ENCODE data around the gene FOXP3. TPM values are rescaled to one million over a fixed set of nuclear protein-coding genes. Genes with fewer than 3 reads are reported as not detected.
A peak's percentile ranks its signal among the peaks of the same experiment; 100 is the strongest.

Gene FOXP3
- total and polyA plus RNA-seq, 5 donors, result 0.05 to 0.28 (median 0.09) TPM; not detected in 2

DNA sequence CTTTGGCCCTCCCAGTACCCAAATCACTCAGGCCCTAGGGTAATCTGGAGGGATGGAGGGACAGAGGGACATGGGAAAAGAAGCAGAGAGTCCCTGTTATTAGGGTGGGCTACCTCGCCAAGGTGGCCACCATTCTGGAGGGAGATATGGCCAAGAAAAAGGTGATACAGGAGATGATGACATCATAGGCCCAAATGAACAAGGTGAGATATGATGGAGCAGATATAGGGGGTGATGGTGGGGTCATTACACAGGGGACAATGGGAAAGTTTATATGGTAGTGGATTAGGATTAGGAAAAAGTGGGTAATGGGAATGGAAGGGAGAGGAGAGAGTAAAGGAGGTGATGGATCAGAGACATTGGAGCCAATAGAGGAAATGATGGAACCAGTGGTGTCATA is 51.6 kb downstream of the FOXP3 start:
- ATAC-seq, result no peak
- H3K9me3 ChIP-seq (ENCODE audit: control insufficient read depth, low read length), result no peaks in the 10 kb centered on the region
- H3K27ac ChIP-seq (ENCODE audit: low read length), result no peak overlapping the region
- no peak overlapping the region for H3K4me3 ChIP-seq (ENCODE audit: low read length)
- intact Hi-C loops (cut with DNase I), result no loop called here
- H3K4me1 ChIP-seq (ENCODE audit: control insufficient read depth, insufficient read depth, low read length), result no peaks in the 10 kb centered on the region
- WGBS, result 72% methylated on average over 1 of the region's 1 CpG
- no peak for DNase-seq
- no peaks in the 10 kb centered on the region for H3K27me3 ChIP-seq (ENCODE audit: control insufficient read depth, insufficient read depth)

DNA sequence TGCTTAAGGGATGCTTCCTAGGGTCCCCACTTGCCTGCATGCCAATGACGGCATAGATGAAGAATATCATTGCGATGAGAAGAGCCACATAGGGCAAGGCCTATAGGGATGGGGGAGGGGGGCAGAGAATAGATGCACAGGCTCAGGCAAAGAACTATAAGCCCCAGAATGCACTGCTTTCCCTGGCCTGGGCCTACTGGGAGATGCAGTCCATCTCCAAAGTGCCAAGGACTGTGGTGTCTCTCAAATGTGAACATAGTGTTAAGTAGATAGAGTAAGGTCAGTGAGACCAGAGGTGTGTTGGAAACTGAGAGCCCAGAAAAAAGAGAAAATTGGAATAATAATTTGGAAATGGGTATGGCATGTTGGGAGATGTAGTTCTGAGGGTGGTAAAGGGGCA is 52.3 kb downstream of the FOXP3 start:
- intact Hi-C loops (cut with DNase I), result no loop called here
- no peak for DNase-seq
- Histone ChIP-seq H3K27ac (ENCODE audit: low read length) (no peak overlapping the region), H3K9me3 (ENCODE audit: control insufficient read depth, low read length) (no peaks in the 10 kb centered on the region), H3K4me1 (ENCODE audit: control insufficient read depth, insufficient read depth, low read length) (no peaks in the 10 kb centered on the region), H3K27me3 (ENCODE audit: control insufficient read depth, insufficient read depth) (no peaks in the 10 kb centered on the region), H3K4me3 (ENCODE audit: low read length) (no peak overlapping the region)
- WGBS, result 94% methylated on average over 2 of the region's 2 CpGs
- ATAC-seq, result no peak

DNA sequence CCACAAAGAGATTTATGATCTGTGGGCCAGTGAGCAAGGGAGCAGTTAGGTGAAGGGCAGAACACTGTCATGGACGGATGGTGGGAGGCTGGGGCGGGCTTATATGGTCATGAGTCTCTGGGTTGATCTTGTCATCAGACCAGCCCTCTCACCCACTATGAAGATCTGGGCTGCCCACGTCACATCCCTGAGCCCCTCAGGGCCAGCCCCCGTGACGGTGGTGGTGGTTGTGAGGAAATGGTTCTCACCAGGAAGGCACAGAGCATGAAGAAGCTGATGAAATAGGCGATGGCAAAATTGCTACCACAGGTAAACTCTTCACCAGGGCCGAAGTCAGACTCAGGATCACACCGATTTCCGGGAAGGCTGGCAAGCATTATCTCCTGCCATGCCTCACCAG is 53.4 kb downstream of the FOXP3 start:
- no peaks in the 10 kb centered on the region for H3K4me1 ChIP-seq (ENCODE audit: control insufficient read depth, insufficient read depth, low read length)
- intact Hi-C loops (cut with DNase I), result no loop called here
- ATAC-seq (no peak), DNase-seq (no peak)
- no peaks in the 10 kb centered on the region for H3K27me3 ChIP-seq (ENCODE audit: control insufficient read depth, insufficient read depth)
- H3K27ac ChIP-seq (ENCODE audit: low read length), result no peak overlapping the region
- no peaks in the 10 kb centered on the region for H3K9me3 ChIP-seq (ENCODE audit: control insufficient read depth, low read length)
- no peak overlapping the region for H3K4me3 ChIP-seq (ENCODE audit: low read length)
- 86% methylated on average over 9 of the region's 9 CpGs for WGBS

DNA sequence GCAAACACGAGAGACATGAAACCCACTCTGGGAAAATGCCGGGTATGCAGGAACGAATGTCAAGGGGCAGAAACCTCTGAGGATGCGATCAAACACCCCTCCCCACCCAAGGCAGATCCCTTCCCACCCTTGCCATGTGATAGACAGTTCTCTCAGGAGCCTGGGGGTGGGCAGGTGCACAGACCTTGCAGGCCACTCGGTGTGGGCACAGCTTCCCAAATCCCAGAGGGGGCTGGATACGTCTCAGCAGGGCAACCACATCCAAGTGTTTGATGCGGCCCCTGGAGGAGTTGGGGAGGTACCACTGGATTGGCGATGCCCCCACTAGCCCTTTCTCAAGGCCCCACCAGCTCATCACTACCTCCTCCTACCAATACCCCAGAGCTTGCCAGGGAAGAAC is 54.1 kb downstream of the FOXP3 start:
- no peak for ATAC-seq
- Histone ChIP-seq H3K4me1 (ENCODE audit: control insufficient read depth, insufficient read depth, low read length) (no peaks in the 10 kb centered on the region), H3K27me3 (ENCODE audit: control insufficient read depth, insufficient read depth) (no peaks in the 10 kb centered on the region), H3K27ac (ENCODE audit: low read length) (no peak overlapping the region), H3K4me3 (ENCODE audit: low read length) (no peak overlapping the region), H3K9me3 (ENCODE audit: control insufficient read depth, low read length) (no peaks in the 10 kb centered on the region)
- 68% methylated on average over 8 of the region's 8 CpGs for WGBS
- intact Hi-C loops (cut with DNase I), result no loop called here
- DNase-seq, result no peak

DNA sequence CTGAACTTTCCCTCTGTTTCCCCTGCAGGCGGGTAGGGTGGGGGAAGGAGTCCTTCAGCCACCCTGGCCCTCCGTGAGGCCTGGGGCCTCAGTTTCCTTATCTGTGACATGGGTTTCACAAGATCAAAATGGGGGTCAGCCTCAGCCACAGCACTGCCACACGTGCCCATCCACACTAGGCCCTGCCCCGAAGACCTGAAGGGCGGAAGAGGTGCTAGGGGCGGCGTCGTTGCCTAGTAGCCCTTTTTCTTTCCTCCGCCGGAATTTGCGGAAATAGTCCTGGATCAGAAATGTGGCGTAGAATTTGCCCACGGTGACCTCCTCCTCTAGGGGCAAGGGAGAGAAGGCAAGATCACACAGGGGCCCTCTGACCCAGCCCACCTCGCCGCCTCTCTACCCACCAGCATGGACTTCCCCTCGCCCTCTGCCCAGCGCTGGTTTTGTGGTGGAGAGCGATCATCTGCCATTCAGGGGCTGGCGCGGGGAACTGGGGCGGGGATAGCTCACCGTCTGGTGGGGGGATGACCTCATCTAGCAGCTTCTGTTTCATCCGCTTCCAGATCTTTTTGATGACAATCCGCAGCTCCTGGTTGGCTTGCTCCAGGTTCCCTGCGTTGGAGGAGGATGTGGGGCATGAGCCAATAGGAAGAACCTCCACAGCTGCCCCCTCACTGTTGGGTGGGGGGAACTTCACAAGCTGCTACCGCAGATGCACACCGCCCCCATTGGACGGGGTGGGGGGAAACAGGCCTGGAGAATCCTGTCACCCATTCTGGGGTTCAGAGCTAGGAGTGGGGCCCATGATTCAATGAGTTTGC is 54.9 kb downstream of the FOXP3 start:
- no peaks in the 10 kb centered on the region for H3K27me3 ChIP-seq (ENCODE audit: control insufficient read depth, insufficient read depth)
- WGBS, result 26% methylated on average over 28 of the region's 28 CpGs
- H3K4me3 ChIP-seq (ENCODE audit: low read length), result no peak overlapping the region
- no peaks in the 10 kb centered on the region for H3K4me1 ChIP-seq (ENCODE audit: control insufficient read depth, insufficient read depth, low read length)
- intact Hi-C loops (cut with DNase I), result no loop called here
- no peak overlapping the region for H3K27ac ChIP-seq (ENCODE audit: low read length)
- DNase-seq (no peak), ATAC-seq (no peak)
- no peaks in the 10 kb centered on the region for H3K9me3 ChIP-seq (ENCODE audit: control insufficient read depth, low read length)

DNA sequence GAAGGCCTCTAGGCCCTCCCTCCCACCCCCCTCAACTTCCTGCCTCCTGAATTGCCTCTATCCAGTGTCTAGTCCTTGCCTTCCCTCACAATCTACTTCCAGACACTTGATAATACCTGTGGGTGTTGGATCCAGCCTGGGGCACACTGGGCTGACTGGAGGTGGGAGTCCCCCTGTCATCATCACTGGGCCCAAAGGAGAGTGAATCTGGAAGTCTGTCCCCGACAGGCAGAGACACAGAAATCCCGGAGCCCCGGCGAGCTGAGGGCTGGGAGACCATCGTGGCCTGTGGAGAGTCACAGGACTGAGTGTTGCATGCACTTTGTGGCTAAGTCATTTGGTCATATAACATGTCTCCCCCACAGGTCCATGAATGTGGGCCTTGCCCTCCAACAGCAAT is 56.1 kb downstream of the FOXP3 start:
- ATAC-seq (no peak), DNase-seq (no peak)
- intact Hi-C loops (cut with DNase I), result no loop called here
- Histone ChIP-seq H3K9me3 (ENCODE audit: control insufficient read depth, low read length) (no peaks in the 10 kb centered on the region), H3K27me3 (ENCODE audit: control insufficient read depth, insufficient read depth) (no peaks in the 10 kb centered on the region), H3K4me3 (ENCODE audit: low read length) (no peak overlapping the region), H3K27ac (ENCODE audit: low read length) (no peak overlapping the region), H3K4me1 (ENCODE audit: control insufficient read depth, insufficient read depth, low read length) (no peaks in the 10 kb centered on the region)
- WGBS, result 87% methylated on average over 5 of the region's 5 CpGs

DNA sequence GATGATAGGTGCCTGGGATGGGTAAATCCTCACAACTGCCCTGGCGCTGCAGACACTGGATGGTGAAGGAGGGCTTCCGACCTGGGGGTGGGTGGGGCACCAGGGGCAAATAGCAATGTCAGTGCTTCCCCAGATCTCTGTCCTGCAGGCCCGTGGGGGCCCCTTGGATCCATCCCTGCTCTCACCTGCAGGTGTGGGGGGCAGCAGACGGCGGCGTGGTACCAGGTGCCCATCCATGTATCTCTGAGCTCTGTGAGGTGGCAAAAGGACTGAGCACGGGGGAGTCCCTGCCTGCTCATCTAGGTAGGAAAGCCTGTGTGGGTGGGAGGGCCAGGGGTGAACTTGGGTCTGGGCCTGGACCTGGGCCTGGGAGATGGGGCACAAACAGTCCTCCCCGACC is 58.0 kb downstream of the FOXP3 start:
- Histone ChIP-seq H3K27me3 (ENCODE audit: control insufficient read depth, insufficient read depth) (no peaks in the 10 kb centered on the region), H3K27ac (ENCODE audit: low read length) (no peak overlapping the region), H3K4me3 (ENCODE audit: low read length) (no peak overlapping the region), H3K9me3 (ENCODE audit: control insufficient read depth, low read length) (no peaks in the 10 kb centered on the region), H3K4me1 (ENCODE audit: control insufficient read depth, insufficient read depth, low read length) (no peaks in the 10 kb centered on the region)
- intact Hi-C loops (cut with DNase I), result no loop called here
- DNase-seq (no peak), ATAC-seq (no peak)
- 80% methylated on average over 8 of the region's 8 CpGs for WGBS

DNA sequence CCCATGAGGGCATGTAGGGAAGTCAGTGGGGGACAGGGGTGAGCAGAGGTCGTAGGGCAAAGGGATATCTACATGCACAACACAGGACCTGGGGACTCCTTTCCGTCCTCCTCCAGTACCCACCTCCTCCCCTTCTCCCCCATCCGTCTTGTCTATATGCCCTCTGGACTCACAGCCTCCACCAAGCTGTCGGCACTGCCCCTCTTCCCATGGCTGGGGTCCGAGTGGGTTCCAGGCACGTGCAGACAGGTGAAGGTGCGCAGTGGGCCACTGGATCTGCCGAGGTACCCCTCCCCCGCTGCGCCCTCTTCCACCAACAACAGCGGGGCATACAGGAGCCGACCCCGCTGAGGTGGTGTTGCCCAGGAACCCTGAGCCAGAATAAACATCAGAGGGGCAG is 59.1 kb downstream of the FOXP3 start:
- no peak for ATAC-seq
- no peak for DNase-seq
- no peak overlapping the region for H3K27ac ChIP-seq (ENCODE audit: low read length)
- H3K27me3 ChIP-seq (ENCODE audit: control insufficient read depth, insufficient read depth), result no peaks in the 10 kb centered on the region
- intact Hi-C loops (cut with DNase I), result no loop called here
- no peaks in the 10 kb centered on the region for H3K4me1 ChIP-seq (ENCODE audit: control insufficient read depth, insufficient read depth, low read length)
- no peak overlapping the region for H3K4me3 ChIP-seq (ENCODE audit: low read length)
- no peaks in the 10 kb centered on the region for H3K9me3 ChIP-seq (ENCODE audit: control insufficient read depth, low read length)
- 82% methylated on average over 13 of the region's 13 CpGs for WGBS

DNA sequence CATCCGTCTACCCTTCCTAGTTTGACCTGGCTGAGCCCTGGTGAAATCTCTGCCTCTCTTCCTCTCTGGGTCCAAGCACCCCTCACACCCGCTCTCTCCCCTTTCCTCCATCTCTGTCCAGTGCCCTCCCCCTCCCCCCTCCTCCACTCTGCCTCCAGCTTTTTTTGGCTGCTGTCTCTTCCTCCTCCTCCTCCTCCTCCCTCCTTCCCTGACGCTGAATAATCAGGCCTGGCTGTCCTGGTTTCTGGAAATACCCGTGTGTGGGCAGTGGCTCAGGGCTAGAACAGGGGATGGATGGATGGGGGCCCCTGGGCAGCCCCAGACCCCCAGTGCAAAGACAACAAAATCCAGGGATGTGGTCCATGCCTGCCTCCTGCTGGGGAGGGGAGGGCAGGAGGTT is 59.8 kb downstream of the FOXP3 start:
- Histone ChIP-seq H3K4me1 (ENCODE audit: control insufficient read depth, insufficient read depth, low read length) (no peaks in the 10 kb centered on the region), H3K9me3 (ENCODE audit: control insufficient read depth, low read length) (no peaks in the 10 kb centered on the region), H3K27me3 (ENCODE audit: control insufficient read depth, insufficient read depth) (no peaks in the 10 kb centered on the region), H3K27ac (ENCODE audit: low read length) (no peak overlapping the region), H3K4me3 (ENCODE audit: low read length) (no peak overlapping the region)
- intact Hi-C loops (cut with DNase I), result no loop called here
- 36% methylated on average over 4 of the region's 4 CpGs for WGBS
- no peak for ATAC-seq
- no peak for DNase-seq

DNA sequence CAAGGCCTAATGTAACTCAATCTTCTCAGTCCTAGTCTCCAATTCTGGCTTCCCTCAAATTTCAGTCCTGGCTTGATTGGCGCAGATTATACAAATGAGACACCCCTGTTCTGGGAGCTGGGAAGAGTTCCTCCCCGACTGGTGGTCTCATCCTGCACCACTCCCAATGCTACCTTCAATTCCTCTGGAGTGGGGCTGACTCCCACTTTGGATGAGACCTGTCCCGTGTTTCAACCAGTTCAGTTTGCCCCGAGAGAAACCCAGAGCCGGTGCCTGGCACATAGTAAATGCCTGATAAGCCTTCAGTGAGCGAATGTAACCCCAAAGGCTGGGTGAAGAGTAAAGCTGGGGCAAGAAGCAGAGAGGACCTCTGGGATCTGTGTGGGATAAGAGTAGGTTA is 60.5 kb downstream of the FOXP3 start:
- no peak for DNase-seq
- 78% methylated on average over 6 of the region's 6 CpGs for WGBS
- peak overlapping the region; percentile 66 for H3K27ac ChIP-seq (ENCODE audit: low read length)
- H3K9me3 ChIP-seq (ENCODE audit: control insufficient read depth, low read length), result no peaks in the 10 kb centered on the region
- H3K4me1 ChIP-seq (ENCODE audit: control insufficient read depth, insufficient read depth, low read length), result no peaks in the 10 kb centered on the region
- no peak for ATAC-seq
- H3K27me3 ChIP-seq (ENCODE audit: control insufficient read depth, insufficient read depth), result no peaks in the 10 kb centered on the region
- intact Hi-C loops (cut with DNase I), result no loop called here
- H3K4me3 ChIP-seq (ENCODE audit: low read length), result no peak overlapping the region

DNA sequence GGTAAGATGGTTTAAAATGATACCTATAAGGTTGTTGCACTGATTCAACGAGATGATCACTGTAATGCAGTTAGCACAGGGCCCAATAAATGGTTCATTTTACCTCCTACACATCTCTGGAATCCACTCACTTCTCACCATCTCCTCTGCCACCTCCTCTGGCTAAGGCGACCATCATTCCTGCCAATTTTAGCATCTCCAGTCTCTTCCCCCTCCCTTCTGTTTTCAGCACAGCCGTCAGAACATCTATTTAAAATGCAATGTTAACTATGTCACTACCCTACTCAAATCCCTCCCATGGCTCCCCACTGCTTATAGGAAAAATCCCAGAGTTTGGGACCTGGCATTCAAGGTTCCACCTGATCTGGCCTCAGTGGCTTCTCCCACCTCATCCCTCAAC is 61.0 kb downstream of the FOXP3 start:
- H3K9me3 ChIP-seq (ENCODE audit: control insufficient read depth, low read length), result no peaks in the 10 kb centered on the region
- H3K4me1 ChIP-seq (ENCODE audit: control insufficient read depth, insufficient read depth, low read length), result no peaks in the 10 kb centered on the region
- H3K27me3 ChIP-seq (ENCODE audit: control insufficient read depth, insufficient read depth), result no peaks in the 10 kb centered on the region
- intact Hi-C loops (cut with DNase I), result no loop called here
- peak in 1 of 2 donors; percentile 35 for ATAC-seq
- peak overlapping the region; percentile 66 for H3K27ac ChIP-seq (ENCODE audit: low read length)
- no peak for DNase-seq
- H3K4me3 ChIP-seq (ENCODE audit: low read length), result no peak overlapping the region
- 50% methylated on average over 3 of the region's 3 CpGs for WGBS

DNA sequence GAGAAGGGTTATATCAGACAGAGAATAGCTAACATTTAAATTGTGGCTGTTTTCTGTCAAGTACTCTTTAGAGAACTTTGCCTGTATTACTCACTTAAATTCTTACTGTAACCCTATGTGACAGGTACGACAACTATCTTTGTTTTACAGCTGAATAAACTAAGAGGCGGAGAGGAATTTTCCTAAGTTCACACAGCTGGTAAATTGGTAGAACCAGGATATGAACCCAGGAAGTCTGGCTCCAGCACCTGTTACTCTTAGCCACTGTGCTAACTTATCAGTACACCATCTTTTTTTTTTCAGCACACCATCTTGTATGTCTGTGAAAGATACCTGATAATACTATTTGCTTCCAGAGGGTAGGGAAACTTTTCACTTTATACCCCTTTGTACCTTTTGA is 62.5 kb downstream of the FOXP3 start:
- Histone ChIP-seq H3K27me3 (ENCODE audit: control insufficient read depth, insufficient read depth) (no peaks in the 10 kb centered on the region), H3K4me3 (ENCODE audit: low read length) (no peak overlapping the region), H3K4me1 (ENCODE audit: control insufficient read depth, insufficient read depth, low read length) (no peaks in the 10 kb centered on the region), H3K9me3 (ENCODE audit: control insufficient read depth, low read length) (no peaks in the 10 kb centered on the region), H3K27ac (ENCODE audit: low read length) (no peak overlapping the region)
- no peak for DNase-seq
- ATAC-seq, result no peak
- WGBS, result 99% methylated on average over 2 of the region's 2 CpGs
- intact Hi-C loops (cut with DNase I), result no loop called here
